Ovary (tissue), 9 donors: Measurements from ENCODE around the gene DCAF11. TPM values are rescaled to one million over a fixed set of nuclear protein-coding genes. Genes with fewer than 3 reads are reported as not detected.
A peak's percentile ranks its signal among the peaks of the same experiment; 100 is the strongest.

Experiments
- DNase-seq, 5 donors: peaks; one replicate each; pipeline ENCODE4 v3.0.0-alpha.2; 2019 to 2020
- H3K27ac ChIP-seq, 2 donors: fragments of 200-600 bp; one replicate each; pipeline versions ENCODE4 v1.5.1 to v1.8.0; 2019 to 2022
- H3K27me3 ChIP-seq: fragments of 200-600 bp; one replicate; pipeline ENCODE4 v1.8.0; 2022
- H3K36me3 ChIP-seq: fragments of 200-600 bp; sonication (generic); one replicate; pipeline ENCODE4 v1.5.1; 2019
- H3K4me1 ChIP-seq: one replicate; pipeline ENCODE4 v1.8.1; 2013; ENCODE audit warnings: mild to moderate bottlenecking, moderate library complexity; ENCODE audit not compliant: insufficient read depth
- H3K4me3 ChIP-seq: fragments of 200-600 bp; sonication (generic); one replicate; pipeline ENCODE4 v1.5.1; 2017
- H3K9me3 ChIP-seq, 2 donors: fragments of 200-600 bp in 1 of 2; sonication (generic) in 1 of 2; one replicate each; pipeline versions ENCODE4 v1.5.1 to v1.8.1; 2013 to 2019; ENCODE audit warnings: mild to moderate bottlenecking in 1 of 2, moderate library complexity in 1 of 2
- EP300 ChIP-seq: sonication (generic); formaldehyde crosslinking; IDR thresholded peaks from one replicate; pipeline ENCODE4 v1.6.1; 2017; ENCODE audit warnings: antibody characterized with exemption
- POLR2A ChIP-seq: fragments of 450-650 bp; IDR thresholded peaks from one replicate; pipeline ENCODE4 v1.6.1; 2017; ENCODE audit warnings: antibody characterized with exemption, mild to moderate bottlenecking, moderate library complexity
- WGBS, 3 donors: extraction: QIAGEN DNeasy Blood & Tissue Kit in 1 of 3; methylation state at CpG; one replicate each; pipeline versions ENCODE4 v1.1.5 to v1.1.7; 2013 to 2017; 5-methylcytosine and 5-hydroxymethylcytosine counted together
- intact Hi-C, 4 donors: fragments of 100-400 bp; cut with DNase I; formaldehyde crosslinking; loops; one replicate each; pipeline versions ENCODE4 v1.11.0 to v1.15.1; 2022 to 2023
- polyA plus RNA-seq, 2 donors: library from polyadenylated mRNA; stranded (reverse); fragments of 200-250 nt in 1 of 2; fragments of 350-450 nt in 1 of 2; fragmentation: Illumina TruSeq in 1 of 2; extraction: RNeasy Lipid Tissue Mini Kit (QIAGEN cat#74804) in 1 of 2; gene quantifications; one replicate each; pipeline ENCODE4 v1.2.3, GENCODE V29; 2013 to 2014
- total RNA-seq, 7 donors: library from RNA; depleted of rRNA in 2 of 7; stranded (reverse); fragments of >200 nt in 2 of 7; fragmentation: NEBNext Ultra II Directional in 3 of 7; extraction: Animal tissue kit (Norgen Biotek cat#: 25700) in 3 of 7; gene quantifications; one replicate each; pipeline versions ENCODE4 v1.1.0 to v1.2.4, GENCODE V29; 2016 to 2023
- TF ChIP-seq, protein P1 (sequence below), 3 donors: fragments of 450-650 bp in 2 of 3; fragments of 200-600 bp in 1 of 3; IDR thresholded peaks; one replicate each; pipeline versions ENCODE4 v1.5.1 to v1.8.0; 2016 to 2022; ENCODE audit warnings: antibody characterized with exemption in 3 of 3, mild to moderate bottlenecking in 1 of 3
- donor health status: DM: no; HTN: no; CAD: no; lungs with moderate emphysema.
- donor health status: DM: no; HTN: no; CAD: no.
- donor health status: Bipolar disorder and iron deficiency.
- donor health status: DM: yes; HTN: yes; CAD: no.
- donor health status: DM: no; HTN: no; CAD: no.
- donor health status: DM: yes; HTN: yes; CAD: no.

Gene DCAF11
- total and polyA plus RNA-seq, 9 donors, result 34.7 to 71.4 (median 51.5) TPM

GRCh38 chr14:24119691-24120090 is 5.1 kb downstream of the DCAF11 start:
- 94 to 98% (median 95%) methylated on average over 6 of the region's 6 CpGs for WGBS, 3 donors
- no peaks in the 10 kb centered on the region for H3K27me3 ChIP-seq
- DNase-seq, result peak in 1 of 5 donors; percentile 22
- H3K9me3 ChIP-seq, result no peaks in the 10 kb centered on the region
- TF ChIP-seq EP300 (no peak), POLR2A (no peak)
- TF ChIP-seq, protein P1, sequence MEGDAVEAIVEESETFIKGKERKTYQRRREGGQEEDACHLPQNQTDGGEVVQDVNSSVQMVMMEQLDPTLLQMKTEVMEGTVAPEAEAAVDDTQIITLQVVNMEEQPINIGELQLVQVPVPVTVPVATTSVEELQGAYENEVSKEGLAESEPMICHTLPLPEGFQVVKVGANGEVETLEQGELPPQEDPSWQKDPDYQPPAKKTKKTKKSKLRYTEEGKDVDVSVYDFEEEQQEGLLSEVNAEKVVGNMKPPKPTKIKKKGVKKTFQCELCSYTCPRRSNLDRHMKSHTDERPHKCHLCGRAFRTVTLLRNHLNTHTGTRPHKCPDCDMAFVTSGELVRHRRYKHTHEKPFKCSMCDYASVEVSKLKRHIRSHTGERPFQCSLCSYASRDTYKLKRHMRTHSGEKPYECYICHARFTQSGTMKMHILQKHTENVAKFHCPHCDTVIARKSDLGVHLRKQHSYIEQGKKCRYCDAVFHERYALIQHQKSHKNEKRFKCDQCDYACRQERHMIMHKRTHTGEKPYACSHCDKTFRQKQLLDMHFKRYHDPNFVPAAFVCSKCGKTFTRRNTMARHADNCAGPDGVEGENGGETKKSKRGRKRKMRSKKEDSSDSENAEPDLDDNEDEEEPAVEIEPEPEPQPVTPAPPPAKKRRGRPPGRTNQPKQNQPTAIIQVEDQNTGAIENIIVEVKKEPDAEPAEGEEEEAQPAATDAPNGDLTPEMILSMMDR (IDR thresholded peaks at IDR 0.05), result no peak
- intact Hi-C loops, result no loop called here
- H3K27ac ChIP-seq, result no peak overlapping the region
- no peak overlapping the region for H3K4me3 ChIP-seq
- H3K4me1 ChIP-seq, result peaks cover 6% of the 10 kb centered on the region
- H3K36me3 ChIP-seq, result peaks cover 8% of the 10 kb centered on the region

- DNase-seq, result peak in 1 of 5 donors; percentile 12
- no peak overlapping the region for H3K27ac ChIP-seq
- H3K36me3 ChIP-seq, result peaks cover 8% of the 10 kb centered on the region
- WGBS, 3 donors, result 93 to 95% (median 94%) methylated on average over 8 of the region's 8 CpGs
- no peak overlapping the region for H3K4me3 ChIP-seq
- H3K9me3 ChIP-seq, result no peaks in the 10 kb centered on the region
- H3K27me3 ChIP-seq, result no peaks in the 10 kb centered on the region
- no peak for TF ChIP-seq POLR2A
- TF ChIP-seq, protein P1 (IDR thresholded peaks at IDR 0.05), result no peak
- TF ChIP-seq EP300, result no peak
- intact Hi-C loops, result no loop called here
- H3K4me1 ChIP-seq, result peaks cover 3% of the 10 kb centered on the region
These were observed 6.6 kb downstream of the DCAF11 start for GRCh38 chr14:24121210-24121609.

- WGBS, 3 donors, result 96 to 98% (median 98%) methylated on average over 4 of the region's 4 CpGs
- no peak for DNase-seq
- H3K36me3 ChIP-seq, result peaks cover 8% of the 10 kb centered on the region
- H3K27ac ChIP-seq, result no peak overlapping the region
- no peaks in the 10 kb centered on the region for H3K9me3 ChIP-seq
- intact Hi-C loops, result no loop called here
- TF ChIP-seq EP300 (no peak), POLR2A (no peak)
- TF ChIP-seq, protein P1 (IDR thresholded peaks at IDR 0.05), result no peak
- H3K27me3 ChIP-seq, result no peaks in the 10 kb centered on the region
- no peak overlapping the region for H3K4me3 ChIP-seq
- no peaks in the 10 kb centered on the region for H3K4me1 ChIP-seq
These were observed 7.8 kb downstream of the DCAF11 start for GRCh38 chr14:24122416-24122815.

GRCh38 chr14:24122898-24123297 is 8.3 kb downstream of the DCAF11 start:
- Histone ChIP-seq H3K4me1 (no peaks in the 10 kb centered on the region), H3K4me3 (no peak overlapping the region), H3K9me3 (no peaks in the 10 kb centered on the region), H3K36me3 (peaks cover 8% of the 10 kb centered on the region), H3K27ac (no peak overlapping the region), H3K27me3 (no peaks in the 10 kb centered on the region)
- WGBS, 3 donors, result 87 to 95% (median 94%) methylated on average over 8 of the region's 8 CpGs
- DNase-seq, result peak in 1 of 5 donors; percentile 23
- intact Hi-C loops, result no loop called here
- TF ChIP-seq, protein P1 (IDR thresholded peaks at IDR 0.05), result no peak
- TF ChIP-seq EP300 (no peak), POLR2A (no peak)
